Measurements from ENCODE around the gene OR2AJ1.
A peak's percentile ranks its signal among the peaks of the same experiment; 100 is the strongest.

Gene OR2AJ1, protein sequence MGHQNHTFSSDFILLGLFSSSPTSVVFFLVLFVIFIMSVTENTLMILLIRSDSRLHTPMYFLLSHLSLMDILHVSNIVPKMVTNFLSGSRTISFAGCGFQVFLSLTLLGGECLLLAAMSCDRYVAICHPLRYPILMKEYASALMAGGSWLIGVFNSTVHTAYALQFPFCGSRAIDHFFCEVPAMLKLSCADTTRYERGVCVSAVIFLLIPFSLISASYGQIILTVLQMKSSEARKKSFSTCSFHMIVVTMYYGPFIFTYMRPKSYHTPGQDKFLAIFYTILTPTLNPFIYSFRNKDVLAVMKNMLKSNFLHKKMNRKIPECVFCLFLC

DNA sequence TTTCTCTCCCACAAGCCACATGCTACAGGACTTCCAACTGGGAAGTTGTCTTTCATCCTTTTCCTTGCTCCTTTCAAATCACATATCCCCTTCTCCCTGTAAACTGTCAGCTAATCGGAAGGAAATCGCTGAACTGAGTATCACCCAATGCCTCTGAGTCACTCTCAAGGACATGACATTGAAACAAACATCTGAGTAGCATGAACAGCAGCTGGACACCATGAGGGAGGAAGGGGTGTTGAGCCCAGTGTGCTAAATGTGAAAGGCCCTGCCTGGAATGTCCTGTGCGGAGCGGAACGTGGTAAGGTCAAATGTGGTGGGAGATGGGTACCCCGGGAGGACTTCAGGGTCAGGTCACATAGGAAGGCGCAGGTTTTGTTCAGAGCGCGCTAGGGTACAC lies at the start of gene OR2AJ1:
Gene OR2AJ1 (plus strand): TSS at position 22 of the 400 bp plus-strand sequence. CDS start 8,880 bp downstream, outside the sequence.
- DNase-seq (ENCODE audit: low spot score) = no peak

DNA sequence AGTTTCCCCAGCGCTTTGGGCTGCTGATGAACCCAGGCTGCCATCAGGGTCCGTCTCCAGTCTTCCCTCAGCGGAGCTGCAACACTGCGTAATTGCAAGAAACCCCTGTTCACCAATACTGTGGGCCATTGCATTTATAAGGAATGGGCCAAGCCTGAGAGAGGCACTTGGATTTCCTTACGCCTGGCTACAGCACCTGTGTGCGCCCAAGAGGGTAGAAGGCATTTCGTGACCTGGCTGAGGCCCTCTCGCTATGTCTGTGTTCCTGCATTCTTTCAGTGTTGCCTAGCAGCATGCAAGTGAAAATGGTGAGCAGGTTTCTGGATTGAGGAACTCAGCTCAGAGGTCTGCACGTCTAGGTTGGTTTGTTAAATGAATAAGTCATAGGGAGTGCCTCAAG lies 41.3 kb upstream of the OR2AJ1 start:
- DNase-seq (ENCODE audit: low spot score) = no peak

DNA sequence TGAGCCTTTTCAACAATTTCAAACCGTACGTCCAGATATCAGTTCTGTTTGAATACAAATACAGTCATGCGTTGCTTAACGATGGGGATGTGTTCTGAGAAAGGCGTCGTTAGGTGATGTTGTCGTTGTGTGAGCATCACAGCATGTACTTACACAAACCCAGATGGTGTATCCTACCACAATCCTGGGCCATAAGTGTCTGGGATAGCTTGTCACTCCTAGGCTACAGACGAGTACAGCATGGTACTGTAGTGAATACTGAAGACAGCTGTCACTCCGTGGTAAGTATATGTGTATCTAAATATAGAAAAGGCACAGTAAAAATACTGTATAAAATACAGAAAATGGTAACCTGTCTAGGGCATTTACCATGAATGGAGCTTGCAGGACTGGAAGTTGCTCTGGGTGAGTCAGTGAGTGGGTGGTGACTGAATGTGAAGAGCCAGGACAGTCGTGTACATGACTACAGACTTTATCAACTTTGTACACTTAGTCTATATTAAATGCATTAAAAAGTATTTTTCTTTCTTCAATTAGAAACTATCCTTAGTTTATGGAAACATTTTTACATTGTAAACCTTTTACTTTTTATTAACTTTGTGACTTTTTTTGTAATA lies 39.8 kb upstream of the OR2AJ1 start:
- no peak for DNase-seq (ENCODE audit: low spot score)

DNA sequence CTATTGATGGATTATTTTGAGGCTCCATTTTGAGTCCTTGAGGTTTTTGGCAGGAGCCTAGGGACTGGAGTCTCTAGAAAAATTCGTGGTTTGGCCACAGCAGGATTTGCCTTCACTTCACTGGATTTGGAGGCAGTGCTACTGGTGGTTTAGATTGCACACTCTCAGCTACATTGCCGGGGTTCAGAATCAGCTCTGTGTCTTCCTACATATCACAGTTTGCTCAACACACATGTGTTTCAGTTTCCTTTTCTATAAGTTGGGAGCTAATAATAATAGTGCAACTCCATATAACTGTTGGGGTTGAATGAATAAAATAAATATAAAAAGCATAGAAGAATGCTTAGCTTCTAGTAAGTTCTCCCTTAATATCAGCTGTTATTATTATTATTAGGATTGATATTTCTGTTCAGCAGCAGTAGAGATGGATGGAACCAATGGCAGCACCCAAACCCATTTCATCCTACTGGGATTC lies 29.5 kb upstream of the OR2AJ1 start, which contains the start of gene OR2W3:
Gene OR2W3 (plus strand): TSS at position 425 of the 475 bp plus-strand sequence. CDS start 0 bp downstream, at position 425.
- DNase-seq (ENCODE audit: low spot score) = no peak

DNA sequence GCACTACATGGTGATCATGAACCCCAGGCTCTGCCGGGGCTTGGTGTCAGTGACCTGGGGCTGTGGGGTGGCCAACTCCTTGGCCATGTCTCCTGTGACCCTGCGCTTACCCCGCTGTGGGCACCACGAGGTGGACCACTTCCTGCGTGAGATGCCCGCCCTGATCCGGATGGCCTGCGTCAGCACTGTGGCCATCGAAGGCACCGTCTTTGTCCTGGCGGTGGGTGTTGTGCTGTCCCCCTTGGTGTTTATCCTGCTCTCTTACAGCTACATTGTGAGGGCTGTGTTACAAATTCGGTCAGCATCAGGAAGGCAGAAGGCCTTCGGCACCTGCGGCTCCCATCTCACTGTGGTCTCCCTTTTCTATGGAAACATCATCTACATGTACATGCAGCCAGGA lies 28.7 kb upstream of the OR2AJ1 start:
- DNase-seq (ENCODE audit: low spot score) = no peak

DNA sequence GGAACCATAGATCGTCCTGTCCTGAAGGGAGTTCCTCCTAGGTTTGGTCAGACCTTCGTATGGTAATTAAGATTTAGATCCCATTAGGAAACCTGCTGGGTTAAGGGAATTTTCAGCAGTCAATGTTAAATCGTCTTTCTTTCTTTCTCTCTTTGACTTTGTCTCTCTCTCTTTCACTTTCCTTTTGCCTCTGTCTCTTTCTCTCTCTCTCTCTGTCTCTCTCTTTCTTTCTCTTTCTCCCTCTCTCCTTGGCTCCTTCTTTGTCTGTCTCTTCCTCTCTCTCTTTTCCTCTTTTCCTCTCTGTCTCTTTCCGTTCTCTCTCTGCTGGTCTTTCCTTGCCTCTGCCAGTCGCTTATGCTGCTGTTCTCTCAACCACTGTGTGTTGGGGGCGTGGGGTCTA lies 20.6 kb upstream of the OR2AJ1 start:
- no peak for DNase-seq (ENCODE audit: low spot score)

DNA sequence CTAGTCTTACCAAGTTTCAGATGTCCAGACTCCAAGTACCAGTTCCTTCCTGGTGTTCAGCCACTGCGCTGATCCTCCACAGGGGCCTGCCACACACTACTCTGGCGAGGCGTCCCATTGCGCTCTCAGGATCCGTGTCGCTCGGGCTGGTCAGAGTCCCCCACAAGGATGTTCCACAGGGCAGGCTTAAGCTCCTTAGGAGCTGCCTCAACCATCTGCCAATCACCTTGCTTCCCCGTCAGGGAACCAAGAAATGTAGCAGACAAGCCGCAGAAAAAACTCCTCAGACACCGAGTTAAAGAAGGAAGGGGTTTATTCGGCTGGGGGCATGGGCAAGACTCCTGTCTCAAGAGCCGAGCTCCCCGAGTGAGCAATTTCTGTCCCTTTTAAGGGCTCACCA lies 19.5 kb upstream of the OR2AJ1 start:
- no peak for DNase-seq (ENCODE audit: low spot score)

DNA sequence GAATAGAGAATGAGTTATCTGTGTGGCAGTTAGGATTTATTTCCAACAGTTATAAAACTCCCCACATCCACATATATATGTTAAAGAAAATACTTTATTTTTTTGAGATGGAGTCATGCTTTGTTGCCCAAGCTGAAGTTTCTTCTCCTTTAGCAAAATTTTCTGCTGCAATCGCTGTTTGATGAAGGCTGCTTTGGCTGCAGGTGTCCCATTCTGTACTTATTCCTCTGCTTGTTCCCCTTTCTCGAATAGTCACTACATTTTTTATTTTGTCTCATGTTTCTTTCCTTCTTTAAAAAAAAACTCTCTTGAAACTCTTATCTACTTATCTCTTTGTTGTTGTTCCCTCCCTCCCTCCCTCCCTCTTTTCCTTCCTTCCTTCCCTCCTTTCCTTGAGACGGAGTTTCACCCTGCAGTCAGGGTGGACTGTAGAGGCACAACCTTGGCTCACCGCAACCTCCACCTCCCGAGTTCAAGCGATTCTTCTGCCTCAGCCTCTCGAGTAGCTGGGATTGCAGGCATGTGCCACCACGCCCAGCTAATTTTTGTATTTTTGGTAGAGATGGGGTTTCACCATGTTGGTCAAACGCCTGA lies 18.7 kb upstream of the OR2AJ1 start:
- DNase-seq (ENCODE audit: low spot score) = no peak

DNA sequence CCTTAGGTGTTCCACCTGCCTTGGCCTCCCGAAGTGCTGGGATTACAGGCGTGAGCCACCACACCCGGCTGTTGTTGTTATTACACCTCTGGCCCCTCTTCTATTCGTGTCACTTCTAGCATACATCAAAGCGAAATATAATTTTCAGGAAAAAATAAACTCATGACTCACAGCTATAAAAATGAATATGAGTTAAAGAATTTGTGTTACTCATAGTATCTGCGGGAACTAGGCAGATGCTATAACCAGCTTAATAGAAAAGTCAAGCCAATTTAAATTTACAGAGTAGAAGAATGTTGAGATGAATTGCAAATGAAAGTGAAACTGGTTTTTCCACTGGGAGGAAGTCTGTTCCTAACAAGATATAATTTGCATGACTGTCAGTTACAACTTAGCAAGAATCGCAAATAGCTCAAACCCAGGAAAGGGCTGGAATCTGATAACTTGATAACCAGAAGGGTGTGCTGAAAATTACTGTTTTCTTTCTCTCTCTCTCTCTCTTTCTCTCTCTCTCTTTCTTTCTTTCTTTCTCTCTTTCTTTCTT lies 18.1 kb upstream of the OR2AJ1 start:
- DNase-seq (ENCODE audit: low spot score) = peak; percentile 2

DNA sequence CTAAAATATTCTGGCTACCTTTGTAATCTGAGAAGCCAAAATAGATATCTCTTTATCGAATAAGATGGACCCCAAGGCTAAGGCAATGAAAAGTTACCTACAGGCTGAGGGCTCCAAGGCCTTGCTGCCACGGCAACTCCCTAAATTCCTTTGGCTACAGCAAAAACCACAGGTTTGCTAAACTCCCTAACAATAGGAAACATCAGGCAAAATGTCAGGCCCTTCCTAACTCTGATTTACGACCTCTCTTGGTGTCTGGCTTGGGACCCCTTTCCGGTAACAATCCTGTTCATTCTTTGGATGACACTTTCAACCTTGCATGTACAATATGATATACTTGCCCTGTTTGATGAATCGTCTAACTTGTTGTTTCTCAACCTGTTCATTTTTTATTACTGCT lies 15.9 kb upstream of the OR2AJ1 start:
- no peak for DNase-seq (ENCODE audit: low spot score)

DNA sequence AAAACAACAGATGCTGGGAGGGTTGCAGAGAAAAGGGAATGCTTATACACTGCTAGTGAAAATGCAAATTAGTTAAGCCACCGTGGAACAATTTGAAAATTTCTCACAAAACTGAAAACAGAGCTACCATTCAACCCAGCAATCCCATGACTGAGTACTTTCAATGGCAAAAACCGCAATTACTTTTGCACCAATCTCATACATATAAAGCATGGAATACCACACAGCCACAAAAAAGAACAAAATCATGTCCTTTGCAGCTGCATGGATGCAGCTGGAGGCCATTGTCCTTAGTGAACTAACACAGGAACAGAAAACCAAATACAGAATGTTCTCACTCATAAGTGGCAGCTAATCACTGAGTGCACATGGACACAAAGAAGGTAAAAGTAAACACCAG lies 10.9 kb upstream of the OR2AJ1 start:
- DNase-seq (ENCODE audit: low spot score) = no peak

DNA sequence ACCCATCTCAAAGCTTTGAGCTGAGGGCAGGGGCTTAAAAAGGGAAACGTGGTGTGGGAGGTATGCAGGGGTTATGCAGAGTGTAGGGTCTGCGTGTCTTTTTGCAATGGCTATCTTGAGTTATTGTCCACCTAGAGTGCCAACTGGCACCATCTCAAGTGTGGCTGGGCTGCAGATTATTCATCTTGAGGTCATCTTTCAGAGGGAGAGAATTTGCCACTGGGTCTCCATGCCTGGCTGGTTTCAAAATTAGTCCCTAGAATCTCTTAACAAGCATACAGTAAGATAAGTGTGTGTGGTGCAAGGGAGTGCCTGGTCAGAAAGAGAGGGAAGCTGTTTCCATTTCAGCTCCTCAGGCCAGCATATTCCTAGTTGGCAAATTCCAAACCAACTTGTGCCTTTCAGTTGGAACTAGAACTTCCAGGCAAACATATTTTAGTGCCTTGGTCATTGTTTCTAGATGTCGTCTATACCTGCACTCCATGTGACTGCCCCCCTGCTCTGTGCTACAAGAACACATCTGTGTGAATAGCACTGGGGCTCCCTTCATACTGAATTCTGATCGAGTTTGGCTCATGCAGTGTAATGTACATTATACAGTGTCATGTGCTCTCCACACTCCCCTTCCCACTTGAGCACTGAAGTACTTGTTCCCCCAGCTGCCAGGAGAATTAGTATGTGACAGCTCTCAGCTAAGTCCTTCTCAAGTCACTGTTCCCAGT lies 9.6 kb upstream of the OR2AJ1 start:
- DNase-seq (ENCODE audit: low spot score) = no peak

DNA sequence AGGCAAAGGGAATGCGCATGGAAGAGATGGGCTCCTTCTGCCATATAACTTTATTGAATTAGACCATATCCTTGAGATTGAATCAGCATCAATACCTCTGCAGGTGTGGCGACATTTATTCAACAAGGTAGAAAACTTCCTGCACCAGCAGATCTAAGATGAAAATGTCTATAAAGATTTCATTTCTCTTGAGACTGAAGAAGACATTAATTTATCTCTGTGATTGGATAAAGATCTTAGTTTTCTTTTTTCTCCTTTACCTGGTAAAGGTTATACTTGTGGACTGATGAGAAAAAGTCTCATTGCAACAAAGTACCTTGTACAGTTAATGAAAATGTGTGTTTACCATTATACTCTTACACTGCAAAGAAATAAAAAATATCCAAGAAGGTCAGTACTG lies 4.7 kb upstream of the OR2AJ1 start, which contains the start of gene OR2T8:
Gene OR2T8 (plus strand): TSS at position 301 of the 400 bp plus-strand sequence. CDS start 766 bp downstream, outside the sequence.
- DNase-seq (ENCODE audit: low spot score) = no peak

DNA sequence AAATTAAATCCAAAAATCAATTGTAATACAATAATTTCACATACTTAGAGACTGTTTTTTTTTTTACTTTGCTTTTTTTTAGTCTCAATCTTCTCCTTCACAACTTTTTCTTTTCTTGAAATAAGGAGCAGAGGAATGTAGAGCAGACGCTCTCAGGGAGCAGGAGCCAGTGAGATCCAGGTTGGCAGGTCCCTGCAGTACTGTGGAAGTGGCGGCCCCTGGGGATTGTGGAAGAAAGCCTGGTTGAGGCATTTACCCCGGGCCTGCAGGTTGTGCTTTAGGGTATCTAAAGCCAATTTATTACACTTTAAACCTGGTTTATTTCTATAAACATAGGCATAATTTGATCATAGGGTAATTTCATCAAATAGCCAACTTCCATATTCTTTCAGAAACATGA lies 748 bp upstream of the OR2AJ1 start:
- no peak for DNase-seq (ENCODE audit: low spot score)

DNA sequence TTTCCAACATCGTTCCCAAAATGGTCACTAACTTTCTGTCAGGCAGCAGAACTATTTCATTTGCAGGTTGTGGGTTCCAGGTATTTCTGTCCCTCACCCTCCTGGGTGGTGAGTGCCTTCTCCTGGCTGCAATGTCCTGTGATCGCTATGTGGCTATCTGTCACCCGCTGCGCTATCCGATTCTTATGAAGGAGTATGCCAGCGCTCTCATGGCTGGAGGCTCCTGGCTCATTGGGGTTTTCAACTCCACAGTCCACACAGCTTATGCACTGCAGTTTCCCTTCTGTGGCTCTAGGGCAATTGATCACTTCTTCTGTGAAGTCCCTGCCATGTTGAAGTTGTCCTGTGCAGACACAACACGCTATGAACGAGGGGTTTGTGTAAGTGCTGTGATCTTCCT lies 9.3 kb downstream of the OR2AJ1 start:
- no peak for DNase-seq (ENCODE audit: low spot score)

DNA sequence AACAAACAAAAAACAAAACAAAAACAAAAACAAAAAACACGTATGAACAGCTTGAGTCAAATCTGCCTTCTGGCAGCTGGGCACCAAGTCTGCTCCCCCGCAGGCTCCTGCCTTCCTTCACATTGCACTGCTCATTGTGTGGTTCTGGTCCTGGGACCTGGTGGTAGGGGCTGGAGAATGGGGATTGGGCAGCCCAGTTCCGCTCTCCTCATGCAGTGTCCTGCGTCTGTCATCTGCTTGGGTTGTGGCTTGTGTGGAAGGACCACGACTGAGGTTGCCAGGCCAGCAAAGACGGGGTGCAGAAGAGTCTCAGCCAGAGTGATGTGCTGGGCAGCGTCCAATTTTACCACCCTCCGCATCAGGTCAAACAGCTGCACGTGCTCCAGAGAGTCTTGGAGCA lies 11.1 kb downstream of the OR2AJ1 start:
- DNase-seq (ENCODE audit: low spot score) = no peak

DNA sequence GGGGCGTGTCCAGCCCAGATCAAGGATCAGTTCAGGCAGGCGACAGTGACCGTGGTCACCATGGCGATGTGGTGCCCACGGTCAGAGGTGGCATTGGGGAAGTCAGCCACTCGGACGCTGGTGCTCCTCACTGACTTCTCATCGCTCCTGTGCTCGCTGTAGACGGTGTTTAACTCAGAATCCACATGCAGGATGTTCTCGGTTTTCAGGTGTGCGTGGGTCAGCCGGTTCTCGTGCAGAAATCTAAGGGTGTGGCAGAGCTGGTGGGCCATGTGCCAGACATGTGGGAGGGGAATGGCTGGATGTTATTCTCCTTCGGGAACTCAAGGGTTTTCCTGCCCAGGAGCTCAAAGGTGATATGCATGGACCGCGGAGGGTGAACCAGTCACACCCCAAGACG lies 11.7 kb downstream of the OR2AJ1 start:
- no peak for DNase-seq (ENCODE audit: low spot score)

DNA sequence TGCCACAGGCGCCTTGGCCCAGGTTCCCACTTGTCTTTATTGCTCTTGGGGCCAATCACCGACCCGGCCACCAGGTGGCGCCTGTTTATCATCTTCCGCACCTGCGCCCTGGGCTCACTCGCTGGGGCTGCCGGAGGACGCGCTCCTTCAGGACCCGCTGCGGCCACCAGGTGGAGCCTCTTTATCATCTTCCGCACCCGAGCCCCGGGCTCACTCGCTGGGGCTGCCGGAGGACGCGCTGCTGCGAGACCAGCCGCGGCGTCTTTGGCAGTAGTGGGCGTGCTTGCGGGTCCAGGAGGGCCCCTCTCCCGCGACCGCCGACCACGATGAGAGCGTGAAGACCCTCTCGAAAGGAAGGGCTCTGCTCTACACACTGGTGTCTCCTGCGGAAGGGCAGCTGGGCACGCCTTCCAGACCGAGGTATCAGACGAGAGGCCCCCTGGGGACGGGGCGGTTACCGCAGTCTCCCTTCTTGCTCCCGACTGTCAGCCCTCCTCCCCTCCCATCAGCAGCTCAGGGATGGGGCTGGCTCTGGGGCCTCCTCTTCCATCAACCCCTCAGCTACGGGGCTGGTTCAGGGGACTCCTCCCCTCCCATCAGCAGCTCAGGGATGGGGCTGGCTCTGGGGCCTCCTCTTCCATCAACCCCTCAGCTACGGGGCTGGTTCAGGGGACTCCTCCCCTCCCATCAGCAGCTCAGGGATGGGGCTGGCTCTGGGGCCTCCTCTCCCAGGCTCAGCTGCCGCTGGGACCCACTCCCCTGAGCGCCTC lies 12.5 kb downstream of the OR2AJ1 start:
- DNase-seq (ENCODE audit: low spot score) = peak; percentile 74

DNA sequence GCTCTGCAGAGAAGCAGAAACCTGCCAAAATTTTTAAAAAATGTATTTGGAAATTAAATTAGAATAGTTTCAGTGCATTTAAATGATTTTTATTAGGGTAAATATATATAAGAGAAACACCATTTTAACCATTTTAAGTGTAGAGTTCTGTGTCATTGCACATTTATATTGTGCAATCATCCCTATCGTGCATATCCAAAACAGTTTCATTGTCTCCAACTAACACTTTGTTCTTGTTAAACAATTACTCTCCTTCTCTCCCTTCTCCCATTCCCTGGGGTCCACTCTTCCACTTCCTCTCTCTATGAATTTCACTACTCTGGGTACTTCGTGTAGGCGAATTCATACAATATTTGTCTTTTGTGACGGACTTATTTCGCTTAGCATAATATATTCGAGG lies 17.9 kb downstream of the OR2AJ1 start:
- no peak for DNase-seq (ENCODE audit: low spot score)

DNA sequence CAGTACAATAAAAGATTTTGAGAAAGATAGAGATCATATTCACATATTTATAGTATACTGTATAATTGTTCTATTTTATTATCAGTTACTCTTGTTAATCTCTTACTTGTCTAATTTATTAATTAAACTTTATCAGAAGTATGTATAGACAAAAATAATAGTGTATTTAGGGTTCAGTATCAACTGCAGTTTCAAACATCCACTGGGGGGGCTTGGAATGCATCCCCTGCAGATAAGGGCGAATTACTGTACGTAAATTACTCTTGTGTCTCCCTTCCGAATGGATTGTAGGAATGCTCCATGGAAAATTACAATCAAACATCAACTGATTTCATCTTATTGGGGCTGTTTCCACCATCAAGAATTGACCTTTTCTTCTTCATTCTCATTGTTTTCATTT lies 23.9 kb downstream of the OR2AJ1 start, which contains the start of gene OR2L8:
Gene OR2L8 (plus strand): TSS at position 301 of the 400 bp plus-strand sequence. CDS start 0 bp downstream, at position 301.
- no peak for DNase-seq (ENCODE audit: low spot score)

DNA sequence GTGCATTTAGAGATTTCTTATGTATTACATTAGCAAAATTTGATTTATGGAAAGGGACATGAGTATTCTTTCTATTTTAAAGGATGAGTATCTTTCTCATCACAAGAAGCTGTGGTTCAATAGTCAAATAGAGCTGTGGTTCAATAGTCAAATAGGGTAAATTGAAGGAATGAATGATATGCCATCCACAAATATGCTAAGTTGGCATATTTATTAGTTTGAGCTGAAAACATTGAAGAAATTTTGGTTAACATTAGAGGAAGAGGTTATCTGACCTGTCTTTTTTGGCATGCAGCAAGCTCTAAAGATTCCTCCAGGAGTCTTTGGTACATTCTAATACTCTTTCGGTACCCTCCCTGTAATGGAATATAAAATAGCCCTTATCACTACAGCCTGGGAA lies 28.7 kb downstream of the OR2AJ1 start:
- DNase-seq (ENCODE audit: low spot score) = no peak

Data from putamen (tissue), 1 donor.